ENCODE results near the gene ESPL1. TPM values are rescaled to one million over a fixed set of nuclear protein-coding genes. Genes with fewer than 3 reads are reported as not detected.

The ESPL1 gene
- total and polyA plus RNA-seq, 2 donors (not counting 3 experiments of a cell fraction or from before 2014, with no cell fraction given) = 16.2 to 42.7 TPM

GRCh38 chr12:53245286-53245685 lies 22.8 kb upstream of the ESPL1 start:
- Histone ChIP-seq H3K4me3 (replicated peaks in 1 of 3; ENCODE audit: insufficient read depth in 1 of 3, low read depth in 1 of 3, low read length in 3 of 3) (no peak overlapping the region), H4K20me1 (replicated peaks; ENCODE audit: control insufficient read depth, extremely low read depth, insufficient read depth, low read length) (no peaks in the 10 kb centered on the region), H3K4me1 (ENCODE audit: control insufficient read depth, extremely low read depth, insufficient read depth, low read length) (no peaks in the 10 kb centered on the region), H2AFZ (ENCODE audit: low read depth, low read length) (no peak overlapping the region), H3K9me3 (replicated peaks; ENCODE audit: control insufficient read depth, insufficient read depth, low read length) (no peaks in the 10 kb centered on the region), H3K4me2 (ENCODE audit: insufficient read depth, low read length) (no peak overlapping the region), H3K79me2 (ENCODE audit: control insufficient read depth, insufficient read depth, low read length) (no peaks in the 10 kb centered on the region), H3K36me3 (ENCODE audit: control insufficient read depth in 2 of 2, extremely low read depth in 1 of 2, insufficient read depth in 2 of 2, low read length in 2 of 2) (no peaks in the 10 kb centered on the region), H3K27me3 (ENCODE audit: control insufficient read depth in 2 of 2, insufficient read depth in 2 of 2, low read length in 2 of 2) (peaks cover 11 to 16% of the 10 kb centered on the region in 2 experiments), H3K9ac (replicated peaks; ENCODE audit: extremely low read depth, insufficient read depth, low read length) (no peak overlapping the region), H3K9me1 (replicated peaks; ENCODE audit: control insufficient read depth, extremely low read depth, insufficient read depth, low read length) (no peaks in the 10 kb centered on the region), H3K27ac (ENCODE audit: insufficient read depth, low read depth, low read length) (no peak overlapping the region)
- CTCF ChIA-PET = interaction anchor here (0.8 to 8.0 kb wide), 3 partner anchors 31 to 86 kb away, joined by 3 to 38 read pairs (median 3); no protein-coding TSS in a partner anchor
- TF ChIP-seq FOS (IDR thresholded peaks at IDR 0.05; ENCODE audit: borderline replicate concordance, insufficient read depth, low read length) = no peak
- TF ChIP-seq, protein P1, sequence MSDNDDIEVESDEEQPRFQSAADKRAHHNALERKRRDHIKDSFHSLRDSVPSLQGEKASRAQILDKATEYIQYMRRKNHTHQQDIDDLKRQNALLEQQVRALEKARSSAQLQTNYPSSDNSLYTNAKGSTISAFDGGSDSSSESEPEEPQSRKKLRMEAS (IDR thresholded peaks at IDR 0.05; ENCODE audit: insufficient read depth, insufficient read length) = no peak
- TF ChIP-seq POLR2A (IDR thresholded peaks at IDR 0.05; ENCODE audit: low read depth, low read length) = no peak
- no peak for TF ChIP-seq GATA2 (IDR thresholded peaks at IDR 0.05; ENCODE audit: insufficient read depth, insufficient read length, low read depth, low read length)
- TF ChIP-seq POLR2AphosphoS5 (IDR thresholded peaks at IDR 0.05; ENCODE audit: insufficient read depth, low read depth, low read length) = no peak
- no peak for TF ChIP-seq JUN (IDR thresholded peaks at IDR 0.05; ENCODE audit: borderline replicate concordance, insufficient read depth, insufficient read length, low read depth)
- TF ChIP-seq EZH2 (IDR thresholded peaks at IDR 0.05; ENCODE audit: borderline replicate concordance, low read depth, low read length, severe bottlenecking) = no peak
- no peak for TF ChIP-seq MYC (IDR thresholded peaks at IDR 0.05; ENCODE audit: low read depth, low read length)
- TF ChIP-seq, protein P2, sequence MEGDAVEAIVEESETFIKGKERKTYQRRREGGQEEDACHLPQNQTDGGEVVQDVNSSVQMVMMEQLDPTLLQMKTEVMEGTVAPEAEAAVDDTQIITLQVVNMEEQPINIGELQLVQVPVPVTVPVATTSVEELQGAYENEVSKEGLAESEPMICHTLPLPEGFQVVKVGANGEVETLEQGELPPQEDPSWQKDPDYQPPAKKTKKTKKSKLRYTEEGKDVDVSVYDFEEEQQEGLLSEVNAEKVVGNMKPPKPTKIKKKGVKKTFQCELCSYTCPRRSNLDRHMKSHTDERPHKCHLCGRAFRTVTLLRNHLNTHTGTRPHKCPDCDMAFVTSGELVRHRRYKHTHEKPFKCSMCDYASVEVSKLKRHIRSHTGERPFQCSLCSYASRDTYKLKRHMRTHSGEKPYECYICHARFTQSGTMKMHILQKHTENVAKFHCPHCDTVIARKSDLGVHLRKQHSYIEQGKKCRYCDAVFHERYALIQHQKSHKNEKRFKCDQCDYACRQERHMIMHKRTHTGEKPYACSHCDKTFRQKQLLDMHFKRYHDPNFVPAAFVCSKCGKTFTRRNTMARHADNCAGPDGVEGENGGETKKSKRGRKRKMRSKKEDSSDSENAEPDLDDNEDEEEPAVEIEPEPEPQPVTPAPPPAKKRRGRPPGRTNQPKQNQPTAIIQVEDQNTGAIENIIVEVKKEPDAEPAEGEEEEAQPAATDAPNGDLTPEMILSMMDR (IDR thresholded peaks at IDR 0.05; ENCODE audit: extremely low read depth in 1 of 2, insufficient read depth in 1 of 2, low read depth in 1 of 2, low read length in 2 of 2) = no peak
- dilution Hi-C loops (cut with MboI; ENCODE audit: extremely low pct_ligation_motif_present, low sequenced_read_pairs) = no loop called here
- POLR2A ChIA-PET = no interaction called here
- no peak for DNase-seq (ENCODE audit: low read depth, low spot score)
- intact Hi-C loops (cut with micrococcal nuclease) = no loop called here
- BruUV-seq (replicated peaks) = no TSS peak
- FAIRE-seq = no peak
